ENCODE measurements around the gene C1orf167. TPM values are rescaled to one million over a fixed set of nuclear protein-coding genes. Genes with fewer than 3 reads are reported as not detected.

The C1orf167 gene
- total RNA-seq, 1 donor from 2014 or later, result not detected

DNA sequence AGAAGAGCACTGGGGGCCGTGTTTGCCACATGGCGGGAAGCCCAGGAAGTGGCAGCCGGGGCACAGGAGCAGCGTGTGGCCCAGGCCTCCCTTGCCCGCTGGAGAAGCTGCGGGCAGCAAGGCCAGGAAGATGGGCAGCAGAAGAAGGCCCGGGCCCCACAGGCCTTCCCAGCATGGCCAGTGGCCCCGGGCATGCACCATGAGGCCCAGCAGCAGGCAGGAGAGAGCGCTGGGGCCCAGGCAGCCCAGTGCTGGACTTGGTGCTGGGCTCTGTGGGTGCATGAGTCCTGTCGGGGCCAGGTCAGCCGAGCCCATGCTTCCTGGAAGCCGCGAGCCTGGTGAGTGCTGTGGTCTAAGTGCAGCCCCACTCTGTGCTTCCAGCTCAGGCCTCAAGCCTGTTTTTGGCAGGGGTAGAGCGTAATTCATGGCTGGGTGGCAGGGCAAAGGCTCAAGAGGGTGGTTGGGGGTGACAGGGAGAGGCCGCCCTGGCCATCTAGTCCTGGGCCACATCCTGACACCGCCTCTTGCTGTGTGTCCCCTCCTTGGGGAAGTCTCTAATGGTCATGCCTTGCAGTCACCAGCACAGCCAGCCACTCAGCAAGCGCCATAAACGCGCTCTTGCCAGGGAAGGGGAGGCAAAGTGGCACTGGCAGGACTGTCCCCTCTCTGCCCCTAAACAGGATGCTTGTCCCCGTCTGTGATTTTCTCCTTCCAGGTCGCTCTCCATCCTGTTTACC lies 22.4 kb downstream of the C1orf167 start:
- Histone ChIP-seq H3K4me3 (ENCODE audit: low read depth, low read length) (no peak overlapping the region), H3K27me3 (ENCODE audit: control insufficient read depth, insufficient read depth, low read length) (no peaks in the 10 kb centered on the region), H3K36me3 (ENCODE audit: control insufficient read depth, insufficient read depth, low read length) (peaks cover 1% of the 10 kb centered on the region)
- no peak for DNase-seq (ENCODE audit: low read depth)
- TF ChIP-seq, protein P1, sequence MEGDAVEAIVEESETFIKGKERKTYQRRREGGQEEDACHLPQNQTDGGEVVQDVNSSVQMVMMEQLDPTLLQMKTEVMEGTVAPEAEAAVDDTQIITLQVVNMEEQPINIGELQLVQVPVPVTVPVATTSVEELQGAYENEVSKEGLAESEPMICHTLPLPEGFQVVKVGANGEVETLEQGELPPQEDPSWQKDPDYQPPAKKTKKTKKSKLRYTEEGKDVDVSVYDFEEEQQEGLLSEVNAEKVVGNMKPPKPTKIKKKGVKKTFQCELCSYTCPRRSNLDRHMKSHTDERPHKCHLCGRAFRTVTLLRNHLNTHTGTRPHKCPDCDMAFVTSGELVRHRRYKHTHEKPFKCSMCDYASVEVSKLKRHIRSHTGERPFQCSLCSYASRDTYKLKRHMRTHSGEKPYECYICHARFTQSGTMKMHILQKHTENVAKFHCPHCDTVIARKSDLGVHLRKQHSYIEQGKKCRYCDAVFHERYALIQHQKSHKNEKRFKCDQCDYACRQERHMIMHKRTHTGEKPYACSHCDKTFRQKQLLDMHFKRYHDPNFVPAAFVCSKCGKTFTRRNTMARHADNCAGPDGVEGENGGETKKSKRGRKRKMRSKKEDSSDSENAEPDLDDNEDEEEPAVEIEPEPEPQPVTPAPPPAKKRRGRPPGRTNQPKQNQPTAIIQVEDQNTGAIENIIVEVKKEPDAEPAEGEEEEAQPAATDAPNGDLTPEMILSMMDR (IDR thresholded peaks at IDR 0.05; ENCODE audit: insufficient read depth, low read length, poor library complexity, severe bottlenecking), result no peak

DNA sequence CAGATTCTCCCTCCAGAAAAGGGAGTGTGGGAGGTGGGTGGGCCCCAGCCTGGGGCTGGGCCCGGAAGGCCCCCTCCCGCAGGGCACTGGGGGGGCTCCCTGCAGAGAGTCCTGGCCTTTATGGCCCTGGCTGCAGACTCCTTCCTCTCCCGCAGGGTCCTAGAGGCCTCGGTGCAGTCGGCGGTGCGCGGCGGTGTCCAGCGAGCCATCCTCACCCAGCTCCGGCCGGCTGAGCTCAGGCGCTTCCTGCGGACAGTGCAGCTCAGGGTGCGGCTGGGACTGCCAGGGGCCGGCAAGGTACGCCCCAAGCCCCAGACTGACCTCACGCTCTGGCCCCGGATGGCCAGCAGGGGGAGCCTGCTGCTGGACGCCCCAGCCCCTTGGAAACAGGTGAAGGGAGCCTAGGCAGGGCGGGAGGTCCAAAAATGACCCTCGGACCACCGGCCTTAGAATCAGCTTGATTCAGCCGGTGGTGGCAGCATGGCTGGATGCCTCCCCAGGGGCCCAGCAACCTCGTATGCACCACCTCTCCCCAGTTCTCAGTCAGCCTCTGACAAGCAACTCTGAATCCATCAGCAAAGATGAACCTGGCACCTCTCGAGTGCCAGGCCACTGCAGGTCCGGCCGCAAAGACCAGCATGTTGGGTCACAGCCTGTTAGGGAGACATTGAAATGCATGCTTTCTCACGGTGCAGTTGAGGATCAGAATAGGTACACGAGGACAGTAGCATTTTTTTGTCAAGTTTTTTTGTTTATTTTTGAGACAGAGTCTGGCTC lies 23.2 kb downstream of the C1orf167 start:
- TF ChIP-seq, protein P1 (IDR thresholded peaks at IDR 0.05; ENCODE audit: insufficient read depth, low read length, poor library complexity, severe bottlenecking), result peak; percentile 93
- Histone ChIP-seq H3K27me3 (ENCODE audit: control insufficient read depth, insufficient read depth, low read length) (no peaks in the 10 kb centered on the region), H3K36me3 (ENCODE audit: control insufficient read depth, insufficient read depth, low read length) (peaks cover 1% of the 10 kb centered on the region), H3K4me3 (ENCODE audit: low read depth, low read length) (no peak overlapping the region)
- no peak for DNase-seq (ENCODE audit: low read depth)

DNA sequence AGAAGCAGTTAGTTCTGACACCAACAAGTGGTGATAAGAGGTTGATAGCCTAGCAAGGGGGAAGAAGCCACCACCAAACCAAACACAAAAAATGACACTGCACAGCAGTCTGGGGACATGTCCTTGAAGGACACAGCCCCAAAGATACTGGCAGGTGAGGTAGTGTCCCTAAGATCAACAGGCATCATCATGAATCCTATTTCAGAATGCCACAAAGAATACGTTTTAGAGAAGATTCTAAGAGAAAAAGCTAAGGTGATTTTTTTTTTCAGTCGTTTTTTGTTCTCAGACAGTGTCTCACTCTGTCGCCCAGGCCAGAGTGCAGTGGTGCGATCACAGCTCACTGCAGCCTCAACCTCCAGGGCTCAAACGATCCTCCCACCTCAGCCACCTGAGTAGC lies 24.2 kb downstream of the C1orf167 start:
- H3K27me3 ChIP-seq (ENCODE audit: control insufficient read depth, insufficient read depth, low read length), result no peaks in the 10 kb centered on the region
- TF ChIP-seq, protein P1 (IDR thresholded peaks at IDR 0.05; ENCODE audit: insufficient read depth, low read length, poor library complexity, severe bottlenecking), result no peak
- peaks cover 1% of the 10 kb centered on the region for H3K36me3 ChIP-seq (ENCODE audit: control insufficient read depth, insufficient read depth, low read length)
- DNase-seq (ENCODE audit: low read depth), result no peak
- H3K4me3 ChIP-seq (ENCODE audit: low read depth, low read length), result no peak overlapping the region

DNA sequence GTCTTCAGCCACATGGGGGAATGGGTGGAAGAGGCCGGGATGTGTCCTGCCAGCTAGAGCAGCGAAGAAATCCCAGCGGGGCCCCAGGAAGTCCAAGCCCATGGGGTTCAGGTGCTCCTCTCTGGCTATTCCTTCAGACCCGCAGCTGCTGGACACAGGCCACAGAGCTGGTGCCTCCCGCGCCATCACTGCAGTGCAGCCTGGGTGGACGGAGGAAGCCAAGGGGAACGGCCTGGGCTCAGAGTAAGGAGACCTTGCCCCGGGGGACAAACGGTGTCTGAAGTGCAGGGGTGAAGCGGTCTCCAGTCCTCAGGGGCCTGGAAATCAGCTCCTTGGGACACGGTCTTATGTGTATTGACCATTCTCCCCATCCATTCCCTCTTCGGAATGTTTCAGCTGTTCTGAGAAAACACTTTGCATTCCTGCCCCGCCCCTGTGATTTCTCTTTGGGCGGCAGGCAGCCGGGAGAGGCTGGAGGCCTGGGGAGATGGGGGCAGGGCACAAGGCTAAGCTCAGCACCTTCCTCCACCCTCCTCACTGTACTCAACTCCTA lies 25.3 kb downstream of the C1orf167 start:
- DNase-seq (ENCODE audit: low read depth), result no peak
- TF ChIP-seq, protein P1 (IDR thresholded peaks at IDR 0.05; ENCODE audit: insufficient read depth, low read length, poor library complexity, severe bottlenecking), result no peak
- no peaks in the 10 kb centered on the region for H3K27me3 ChIP-seq (ENCODE audit: control insufficient read depth, insufficient read depth, low read length)
- H3K4me3 ChIP-seq (ENCODE audit: low read depth, low read length), result no peak overlapping the region
- peaks cover 1% of the 10 kb centered on the region for H3K36me3 ChIP-seq (ENCODE audit: control insufficient read depth, insufficient read depth, low read length)

DNA sequence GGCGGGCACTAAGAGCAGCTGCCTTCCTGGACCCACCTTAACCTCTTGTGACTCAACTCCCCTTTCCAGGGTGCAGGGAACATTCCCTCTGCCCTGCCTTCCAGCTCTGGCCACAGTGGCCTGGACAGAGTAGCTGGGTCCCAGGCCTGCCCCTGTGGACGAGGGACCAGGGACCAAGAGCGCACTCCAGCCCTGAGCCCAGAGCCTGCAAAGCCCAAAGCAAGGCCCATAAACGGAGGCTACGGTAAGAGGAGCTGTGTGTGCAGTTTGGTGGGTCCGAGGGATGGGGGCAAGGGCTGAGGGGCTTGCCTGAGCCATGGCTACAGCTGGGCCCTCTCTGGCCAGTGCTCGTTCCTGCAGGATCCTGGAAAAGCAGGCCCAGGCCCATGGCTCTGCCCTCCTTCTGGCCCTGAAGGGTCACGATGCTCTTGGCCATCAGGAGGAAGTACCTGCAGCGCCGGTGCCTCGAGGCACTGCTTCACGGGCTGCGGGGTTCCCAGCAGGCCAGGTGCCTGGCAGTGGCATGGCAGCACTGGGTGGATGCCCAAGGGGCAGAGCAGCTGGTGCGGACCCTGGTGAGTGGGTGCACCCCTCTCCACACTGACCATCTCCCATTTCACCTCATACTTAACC lies 25.9 kb downstream of the C1orf167 start:
- H3K27me3 ChIP-seq (ENCODE audit: control insufficient read depth, insufficient read depth, low read length), result no peaks in the 10 kb centered on the region
- H3K36me3 ChIP-seq (ENCODE audit: control insufficient read depth, insufficient read depth, low read length), result peaks cover 1% of the 10 kb centered on the region
- DNase-seq (ENCODE audit: low read depth), result no peak
- TF ChIP-seq, protein P1 (IDR thresholded peaks at IDR 0.05; ENCODE audit: insufficient read depth, low read length, poor library complexity, severe bottlenecking), result no peak
- no peak overlapping the region for H3K4me3 ChIP-seq (ENCODE audit: low read depth, low read length)

All from kidney epithelial cell (primary cell).